Suprapubic skin (tissue), 4 donors: ENCODE data around the gene ZNF613. TPM values are rescaled to one million over a fixed set of nuclear protein-coding genes. Genes with fewer than 3 reads are reported as not detected.

Experiments used
- DNase-seq, 2 donors: peaks; one replicate each; pipeline ENCODE4 v3.0.0-alpha.2; 2019; ENCODE audit warnings: low spot score in 2 of 2
- H3K27ac ChIP-seq: fragments of 200-600 bp; sonication (generic); one replicate; pipeline ENCODE4 v1.5.1; 2019
- H3K27me3 ChIP-seq: fragments of 200-600 bp; sonication (generic); one replicate; pipeline ENCODE4 v1.5.1; 2019
- H3K36me3 ChIP-seq: fragments of 200-600 bp; sonication (generic); one replicate; pipeline ENCODE4 v1.5.1; 2019
- H3K4me1 ChIP-seq: fragments of 200-600 bp; sonication (generic); one replicate; pipeline ENCODE4 v1.5.1; 2019
- H3K4me3 ChIP-seq: fragments of 200-600 bp; sonication (generic); one replicate; pipeline ENCODE4 v1.5.1; 2019; ENCODE audit warnings: mild to moderate bottlenecking
- H3K9me3 ChIP-seq: fragments of 200-600 bp; sonication (generic); one replicate; pipeline ENCODE4 v1.5.1; 2019
- EP300 ChIP-seq: sonication (generic); formaldehyde crosslinking; IDR thresholded peaks from one replicate; pipeline ENCODE4 v1.6.1; 2017; ENCODE audit warnings: antibody characterized with exemption
- POLR2A ChIP-seq, 2 donors: fragments of 450-650 bp; IDR thresholded peaks; one replicate each; pipeline ENCODE4 v1.6.1; 2017; ENCODE audit warnings: antibody characterized with exemption in 2 of 2, mild to moderate bottlenecking in 2 of 2, moderate library complexity in 2 of 2
- POLR2AphosphoS5 ChIP-seq, 3 donors: sonication (generic); formaldehyde crosslinking; IDR thresholded peaks; one replicate each; pipeline ENCODE4 v1.6.1; 2017; ENCODE audit warnings: antibody characterized with exemption in 3 of 3
- WGBS: methylation state at CpG from one replicate; pipeline ENCODE4 v1.1.5; 2018; 5-methylcytosine and 5-hydroxymethylcytosine counted together
- total RNA-seq, 4 donors: library from RNA; depleted of rRNA; stranded (reverse); fragments of >200 nt; gene quantifications; one replicate each; pipeline ENCODE4 v1.1.0, GENCODE V29; 2016
- TF ChIP-seq, protein P1 (sequence below), 2 donors: fragments of 200-600 bp in 1 of 2; fragments of 450-650 bp in 1 of 2; sonication (generic) in 1 of 2; IDR thresholded peaks; one replicate each; pipeline ENCODE4 v1.5.1; 2016 to 2019; ENCODE audit warnings: antibody characterized with exemption in 2 of 2, mild to moderate bottlenecking in 1 of 2, moderate library complexity in 1 of 2

ZNF613 gene
- 1 to 10 TPM; 2.2 to 4.4 (median 3.0) TPM for total RNA-seq

DNA sequence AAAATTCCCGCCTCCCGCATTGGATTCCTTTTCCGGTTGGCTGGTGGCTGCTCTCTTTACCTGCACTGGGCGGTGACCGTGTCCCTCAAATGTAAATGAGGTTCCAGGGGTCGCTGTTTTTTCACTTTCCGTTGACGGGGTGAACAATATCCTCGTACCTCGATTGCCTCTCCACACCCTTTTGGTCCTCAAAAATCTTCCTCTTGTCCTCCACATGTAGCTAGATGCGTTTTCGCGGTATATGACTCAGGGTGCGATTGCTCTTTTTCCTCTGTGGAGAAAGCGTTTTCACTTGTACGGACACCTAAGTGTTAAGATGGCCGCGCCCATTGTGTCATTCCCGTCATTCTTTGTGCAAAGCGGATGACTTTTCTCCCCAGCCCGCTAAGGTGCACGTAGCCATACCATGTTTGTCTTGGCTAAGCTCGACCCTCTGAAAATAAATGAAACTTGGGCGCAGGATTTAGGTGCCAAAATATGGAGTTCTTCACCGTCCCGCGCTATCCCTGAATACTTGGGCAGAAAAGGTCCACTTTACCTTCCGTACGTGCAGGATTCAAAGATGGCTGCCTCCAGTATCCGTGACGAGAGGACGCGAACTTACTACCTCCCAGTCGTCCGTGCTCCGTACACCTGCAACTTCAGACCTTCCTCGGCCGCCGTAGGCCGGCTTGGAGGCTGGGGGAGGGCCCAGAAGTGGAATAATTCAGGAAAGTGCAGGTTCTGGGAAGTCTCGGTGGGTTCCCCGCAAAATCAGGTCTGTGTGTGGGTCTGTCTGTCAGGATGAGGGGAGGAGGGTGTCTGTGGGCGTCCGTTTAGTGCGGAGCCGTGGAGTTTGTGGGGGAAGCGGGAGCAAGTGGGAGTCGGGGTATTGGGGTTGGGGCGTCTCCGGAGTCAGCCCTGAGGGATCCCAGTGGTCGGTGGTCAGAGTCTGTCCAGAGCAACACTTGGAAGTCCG is at the start of gene ZNF613:
TSS of gene ZNF613 (plus strand) at position 689 of the 958 bp plus-strand sequence. CDS start 8,749 bp downstream, outside the sequence.
- Histone ChIP-seq H3K36me3 (peaks cover 15% of the 10 kb centered on the region), H3K27me3 (no peaks in the 10 kb centered on the region), H3K4me3 (peak within 1 kb of the TSS; percentile 69), H3K9me3 (peaks cover 13% of the 10 kb centered on the region), H3K4me1 (peaks cover 11% of the 10 kb centered on the region), H3K27ac (peak within 1 kb of the TSS; percentile 66)
- DNase-seq, result peak; percentile 85 to 90
- WGBS, result under 1% methylated on average over 51 of the region's 52 CpGs
- TF ChIP-seq POLR2AphosphoS5 (IDR thresholded peaks at IDR 0.05), result peak in 2 of 3 donors; percentile 34 to 55
- TF ChIP-seq POLR2A (IDR thresholded peaks at IDR 0.05), result no peak
- TF ChIP-seq EP300, result no peak
- TF ChIP-seq, protein P1, sequence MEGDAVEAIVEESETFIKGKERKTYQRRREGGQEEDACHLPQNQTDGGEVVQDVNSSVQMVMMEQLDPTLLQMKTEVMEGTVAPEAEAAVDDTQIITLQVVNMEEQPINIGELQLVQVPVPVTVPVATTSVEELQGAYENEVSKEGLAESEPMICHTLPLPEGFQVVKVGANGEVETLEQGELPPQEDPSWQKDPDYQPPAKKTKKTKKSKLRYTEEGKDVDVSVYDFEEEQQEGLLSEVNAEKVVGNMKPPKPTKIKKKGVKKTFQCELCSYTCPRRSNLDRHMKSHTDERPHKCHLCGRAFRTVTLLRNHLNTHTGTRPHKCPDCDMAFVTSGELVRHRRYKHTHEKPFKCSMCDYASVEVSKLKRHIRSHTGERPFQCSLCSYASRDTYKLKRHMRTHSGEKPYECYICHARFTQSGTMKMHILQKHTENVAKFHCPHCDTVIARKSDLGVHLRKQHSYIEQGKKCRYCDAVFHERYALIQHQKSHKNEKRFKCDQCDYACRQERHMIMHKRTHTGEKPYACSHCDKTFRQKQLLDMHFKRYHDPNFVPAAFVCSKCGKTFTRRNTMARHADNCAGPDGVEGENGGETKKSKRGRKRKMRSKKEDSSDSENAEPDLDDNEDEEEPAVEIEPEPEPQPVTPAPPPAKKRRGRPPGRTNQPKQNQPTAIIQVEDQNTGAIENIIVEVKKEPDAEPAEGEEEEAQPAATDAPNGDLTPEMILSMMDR (IDR thresholded peaks at IDR 0.05), result peak in 1 of 2 donors; percentile 8

DNA sequence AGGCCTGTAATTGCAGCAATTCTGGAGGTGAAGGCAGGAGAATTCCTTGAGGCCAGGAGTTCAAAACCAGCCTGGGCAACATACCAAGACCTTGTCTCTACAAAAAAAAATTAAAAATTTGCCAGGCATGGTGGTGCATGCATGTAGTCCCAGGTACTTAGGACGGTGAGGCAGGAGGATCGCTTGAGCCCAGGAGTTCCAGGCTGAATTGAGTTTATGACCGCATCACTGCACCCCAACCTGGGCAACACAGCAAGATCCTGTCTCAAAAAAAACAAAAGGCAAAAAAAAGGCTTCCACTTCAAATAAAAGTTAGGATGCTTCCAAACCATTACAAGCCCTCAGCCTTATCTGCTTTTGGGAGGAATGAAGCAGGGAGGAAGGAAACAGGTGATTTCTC is 44.8 kb upstream of the ZNF613 start:
- Histone ChIP-seq H3K4me1 (peaks cover 10% of the 10 kb centered on the region), H3K9me3 (peaks cover 2% of the 10 kb centered on the region), H3K4me3 (no peak overlapping the region), H3K27me3 (no peaks in the 10 kb centered on the region), H3K36me3 (peaks cover 33% of the 10 kb centered on the region), H3K27ac (no peak overlapping the region)
- 98% methylated on average over 3 of the region's 3 CpGs for WGBS
- TF ChIP-seq, protein P1 (IDR thresholded peaks at IDR 0.05), result no peak
- TF ChIP-seq EP300, result no peak
- no peak for TF ChIP-seq POLR2A (IDR thresholded peaks at IDR 0.05)
- no peak for TF ChIP-seq POLR2AphosphoS5 (IDR thresholded peaks at IDR 0.05)
- no peak for DNase-seq

GRCh38 chr19:51884713-51885112 is 42.6 kb upstream of the ZNF613 start:
- H3K9me3 ChIP-seq, result peaks cover 9% of the 10 kb centered on the region
- H3K4me3 ChIP-seq, result no peak overlapping the region
- peaks cover 17% of the 10 kb centered on the region for H3K36me3 ChIP-seq
- H3K4me1 ChIP-seq, result peaks cover 15% of the 10 kb centered on the region
- H3K27me3 ChIP-seq, result no peaks in the 10 kb centered on the region
- 88% methylated on average over 2 of the region's 2 CpGs for WGBS
- no peak overlapping the region for H3K27ac ChIP-seq
- TF ChIP-seq POLR2AphosphoS5 (IDR thresholded peaks at IDR 0.05), result no peak
- TF ChIP-seq, protein P1 (IDR thresholded peaks at IDR 0.05), result no peak
- TF ChIP-seq EP300, result no peak
- TF ChIP-seq POLR2A (IDR thresholded peaks at IDR 0.05), result no peak
- DNase-seq, result no peak

DNA sequence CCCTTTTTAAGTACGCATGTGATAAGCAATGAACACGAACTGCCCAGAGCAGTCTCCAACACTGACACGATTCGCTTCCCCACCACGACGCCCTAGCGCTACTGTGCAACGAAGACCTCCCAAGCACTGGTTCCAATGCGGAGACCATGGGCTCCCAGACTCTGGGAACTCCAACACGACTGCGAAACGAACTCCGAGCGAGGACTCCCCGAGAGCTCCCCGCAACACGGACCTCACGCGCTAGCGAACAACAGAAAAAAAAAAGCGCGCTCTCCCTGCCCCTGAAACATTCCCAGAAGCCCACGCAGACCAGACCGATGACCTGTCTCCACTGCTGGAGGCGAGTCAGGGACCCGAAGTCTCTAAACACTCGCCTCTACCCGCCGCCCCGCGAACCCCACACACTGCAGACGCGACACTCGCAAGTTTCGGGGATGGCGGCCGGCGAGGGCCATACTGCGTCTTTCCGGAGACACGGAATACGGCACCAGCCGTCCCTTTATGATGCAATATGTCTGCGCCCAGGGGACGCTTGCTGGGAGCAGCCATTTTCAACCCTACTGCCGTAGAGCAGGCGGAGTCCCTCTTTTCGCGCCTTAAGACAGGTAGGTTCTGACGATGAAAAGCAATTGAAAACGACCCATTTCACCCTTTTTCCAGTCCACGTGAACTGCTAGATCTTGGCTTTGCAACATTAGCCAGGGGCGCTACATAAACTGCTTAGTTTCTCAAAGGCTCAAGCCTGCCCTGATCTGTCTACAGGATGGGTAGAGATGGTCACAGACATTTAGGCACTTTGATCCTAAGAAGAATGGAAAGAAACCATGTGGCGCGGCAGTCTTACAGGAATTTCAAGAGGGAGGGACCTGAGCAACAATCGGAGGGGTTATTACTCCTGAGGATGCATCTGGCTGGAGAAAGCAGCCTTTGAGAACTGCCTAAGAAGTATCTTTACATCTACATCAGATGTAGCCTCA is 39.5 kb upstream of the ZNF613 start, which contains the start of gene ZNF577:
TSS of gene ZNF577 (minus strand) at position 430 of the 977 bp plus-strand sequence. CDS start 7,569 bp downstream, outside the sequence.
- Histone ChIP-seq H3K27me3 (no peaks in the 10 kb centered on the region), H3K4me1 (peaks cover 15% of the 10 kb centered on the region), H3K4me3 (peak within 1 kb of the TSS; percentile 73), H3K27ac (peak within 1 kb of the TSS; percentile 79), H3K36me3 (peaks cover 35% of the 10 kb centered on the region), H3K9me3 (peaks cover 36% of the 10 kb centered on the region)
- TF ChIP-seq POLR2A (IDR thresholded peaks at IDR 0.05), result peak in 1 of 2 donors; percentile 40
- TF ChIP-seq, protein P1 (IDR thresholded peaks at IDR 0.05), result no peak
- peak in 2 of 3 donors; percentile 69 to 99 for TF ChIP-seq POLR2AphosphoS5 (IDR thresholded peaks at IDR 0.05)
- TF ChIP-seq EP300, result no peak
- peak; percentile 92 for DNase-seq
- WGBS, result 4% methylated on average over 32 of the region's 56 CpGs
